HepG2 (cell line): ENCODE measurements around the gene HOXB5. TPM values are rescaled to one million over a fixed set of nuclear protein-coding genes. Genes with fewer than 3 reads are reported as not detected.

Experiments used
- ATAC-seq: fragments of 200-7000 bp; cut with Tn5 transposase; 3 replicates; pipeline ENCODE4 v1.9.1; 2020; ENCODE audit warnings: mild to moderate bottlenecking, moderate library complexity
- BruUV-seq: library from RNA; stranded (reverse); fragments of 400-500 nt; replicated peaks from 2 replicates; lab custom pipeline; 2021; lab: Mats Ljungman, UMichigan
- CTCF ChIA-PET: fragments of 300-600 bp; formaldehyde crosslinking; extraction: SDS; loops from one replicate; lab custom pipeline; 2021; ENCODE audit warnings: low total read pairs, inconsistent platforms, low intra/inter-chr PET ratio; lab: Yijun Ruan, JAX
- POLR2A ChIA-PET: fragments of 350-600 bp; sonication (Branson Sonifier 250); formaldehyde crosslinking; loops from one replicate; lab custom pipeline; 2020; ENCODE audit warnings: antibody characterized with exemption, inconsistent platforms; lab: Yijun Ruan, JAX
- DNase-seq: peaks from one replicate; pipeline ENCODE4 v3.0.0-alpha.2; 2015; ENCODE audit warnings: low spot score
- FAIRE-seq: peaks from 3 replicates; lab custom pipeline; 2011; peaks lifted over from hg19 to GRCh38; lab: Jason Lieb, UNC
- H2AFZ ChIP-seq: one replicate; pipeline ENCODE4 v1.6.1; 2011; ENCODE audit warnings: low read length, inconsistent platforms
- H3K27ac ChIP-seq: fragments of 300-600 bp; 3 replicates; pipeline ENCODE4 v1.8.0; 2011; ENCODE audit warnings: mixed run types, mild to moderate bottlenecking, mixed read lengths, low read length, inconsistent platforms; ENCODE audit not compliant: insufficient read depth; ENCODE audit errors: extremely low read length
- H3K27me3 ChIP-seq, 2 experiments: fragments of 200-600 bp in 1 of 2; 2 replicates in 1 of 2; 3 replicates in 1 of 2; pipeline versions ENCODE4 v1.6.0 to v1.8.0; 2011; ENCODE audit warnings: low read length in 2 of 2, mild to moderate bottlenecking in 2 of 2, moderate library complexity in 2 of 2, inconsistent platforms in 1 of 2; ENCODE audit not compliant: insufficient read depth in 2 of 2, control insufficient read depth in 1 of 2
- H3K36me3 ChIP-seq, 2 experiments: fragments of 200-600 bp in 1 of 2; replicated peaks in 1 of 2; 2 replicates in 1 of 2; 3 replicates in 1 of 2; pipeline versions ENCODE4 v1.5.1 to v1.8.0; 2011; ENCODE audit warnings: low read length in 2 of 2, inconsistent platforms in 1 of 2; ENCODE audit not compliant: insufficient read depth in 2 of 2, control insufficient read depth in 1 of 2
- H3K4me1 ChIP-seq: 2 replicates; pipeline ENCODE4 v1.5.1; 2012; ENCODE audit warnings: low read length, inconsistent platforms; ENCODE audit not compliant: insufficient read depth
- H3K4me2 ChIP-seq: 2 replicates; pipeline ENCODE4 v1.6.0; 2011; ENCODE audit warnings: low read depth, low read length, inconsistent platforms
- H3K4me3 ChIP-seq, 3 experiments: fragments of 200-600 bp in 1 of 3; sonication (generic), shearing (Covaris generic) in 1 of 3; replicated peaks in 1 of 3; 2 replicates each; pipeline ENCODE4 v1.5.1; 2011 to 2016; ENCODE audit warnings: low read length in 3 of 3, inconsistent platforms in 2 of 3, low read depth in 2 of 3, mild to moderate bottlenecking in 2 of 3, control low read depth in 1 of 3, mixed read lengths in 1 of 3; ENCODE audit not compliant: insufficient read depth in 1 of 3
- H3K79me2 ChIP-seq: one replicate; pipeline ENCODE4 v1.6.1; 2011; ENCODE audit warnings: low read length, inconsistent platforms; ENCODE audit not compliant: insufficient read depth
- H3K9ac ChIP-seq: 2 replicates; pipeline ENCODE4 v1.6.0; 2011; ENCODE audit warnings: mild to moderate bottlenecking, low read depth, low read length, inconsistent platforms; ENCODE audit not compliant: insufficient read depth
- H3K9me3 ChIP-seq: 2 replicates; pipeline ENCODE4 v1.5.1; 2012; ENCODE audit warnings: mild to moderate bottlenecking, low read length
- H4K20me1 ChIP-seq: 2 replicates; pipeline ENCODE4 v1.6.0; 2011; ENCODE audit warnings: inconsistent platforms, mild to moderate bottlenecking, low read length, moderate library complexity; ENCODE audit not compliant: insufficient read depth
- ETV6 ChIP-seq: sonication (generic); formaldehyde crosslinking; conservative IDR thresholded peaks from 2 replicates; pipeline ENCODE4 v1.4.0; 2020; ENCODE audit warnings: missing genetic modification reagents
- EZH2 ChIP-seq: conservative IDR thresholded peaks from 2 replicates; pipeline ENCODE4 v1.6.1; 2012; ENCODE audit warnings: mild to moderate bottlenecking, low read depth, low read length, moderate library complexity
- KDM2A ChIP-seq: sonication (generic); formaldehyde crosslinking; IDR thresholded peaks from 2 replicates; pipeline ENCODE4 v1.4.0; 2020; ENCODE audit warnings: low read depth, missing genetic modification reagents, borderline replicate concordance
- NR2F2 ChIP-seq: IDR thresholded peaks from 2 replicates; pipeline ENCODE4 v1.6.1; 2012; ENCODE audit warnings: low read depth, inconsistent platforms, borderline replicate concordance
- ZNF256 ChIP-seq: sonication (generic); formaldehyde crosslinking; conservative IDR thresholded peaks from 2 replicates; pipeline ENCODE4 v1.4.0; 2020; ENCODE audit warnings: missing genetic modification reagents
- ZNF263 ChIP-seq: sonication (generic); formaldehyde crosslinking; IDR thresholded peaks from 2 replicates; pipeline ENCODE4 v1.4.0; 2020; ENCODE audit warnings: missing genetic modification reagents
- ZNF709 ChIP-seq: sonication (generic); formaldehyde crosslinking; IDR thresholded peaks from 2 replicates; pipeline ENCODE4 v1.5.0; 2020; ENCODE audit warnings: mild to moderate bottlenecking, missing genetic modification reagents
- in situ Hi-C: cut with HindIII; loops from 2 replicates; pipeline ENCODE4 v1.10.0; 2017; ENCODE audit warnings: low pct_unique_long_range_greater_than_20kb; ENCODE audit not compliant: extremely low pct_ligation_motif_present
- intact Hi-C: fragments of 100-400 bp; cut with micrococcal nuclease; formaldehyde crosslinking; loops from one replicate; pipeline ENCODE4 v1.10.0; 2022; ENCODE audit not compliant: unreplicated experiment
- polyA plus RNA-seq, 8 experiments: library from polyadenylated mRNA; depleted of rRNA in 3 of 8; stranded (reverse) in 7 of 8; unstranded in 1 of 8; fragments of >200 nt; fragmentation: Illumina TruSeq in 4 of 8; extraction: Trizol in 4 of 8; gene quantifications; 2 replicates each; pipeline versions ENCODE4 v1.2.1 to v1.2.3, GENCODE V29; 2011 to 2016; ENCODE audit warnings: low read depth in 4 of 8, missing spikeins in 1 of 8, mixed read lengths in 1 of 8; ENCODE audit not compliant: insufficient read depth in 1 of 8
- total RNA-seq, 5 experiments: library from RNA; depleted of rRNA; stranded (reverse); fragments of >200 nt; fragmentation: Illumina TruSeq; extraction: Trizol; gene quantifications; 2 replicates each; pipeline ENCODE4 v1.2.3, GENCODE V29; 2016; ENCODE audit warnings: low read depth in 1 of 5
- TF ChIP-seq, protein P1 (sequence below): sonication (generic); formaldehyde crosslinking; IDR thresholded peaks from 2 replicates; pipeline ENCODE4 v1.4.0; 2020; ENCODE audit warnings: missing genetic modification reagents, borderline replicate concordance

Gene HOXB5
- total and polyA plus RNA-seq, 2 of the 13 experiments (the other 11 are each of a cell fraction or from before 2014, with no cell fraction given), result not detected

DNA sequence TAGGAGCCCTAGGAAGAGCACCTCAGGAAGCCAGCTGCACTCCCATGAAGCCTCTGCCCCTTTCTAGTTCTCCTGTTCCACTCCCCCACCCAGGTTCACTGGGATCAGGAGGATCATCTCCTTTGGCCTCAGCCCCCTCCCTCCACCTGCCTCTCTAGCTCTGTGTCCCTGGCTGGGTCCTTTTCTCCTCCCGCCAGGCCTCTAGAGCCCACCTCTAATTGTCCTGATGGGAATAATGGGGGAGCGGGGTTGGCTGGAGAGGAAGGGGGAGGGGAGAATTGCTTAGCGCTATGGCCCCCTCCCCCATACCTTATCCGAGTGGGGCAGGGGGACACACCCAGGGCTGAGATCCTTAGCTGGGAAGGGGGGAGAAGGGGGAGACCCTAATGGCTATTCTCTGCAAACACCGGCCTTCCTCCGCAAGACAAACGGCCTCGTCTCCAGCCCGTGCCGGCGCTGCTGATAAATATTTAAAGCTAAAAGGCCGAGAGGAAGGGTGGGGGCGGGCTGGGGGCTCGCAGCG lies 16.2 kb upstream of the HOXB5 start (continued):
- TF ChIP-seq, protein P1, sequence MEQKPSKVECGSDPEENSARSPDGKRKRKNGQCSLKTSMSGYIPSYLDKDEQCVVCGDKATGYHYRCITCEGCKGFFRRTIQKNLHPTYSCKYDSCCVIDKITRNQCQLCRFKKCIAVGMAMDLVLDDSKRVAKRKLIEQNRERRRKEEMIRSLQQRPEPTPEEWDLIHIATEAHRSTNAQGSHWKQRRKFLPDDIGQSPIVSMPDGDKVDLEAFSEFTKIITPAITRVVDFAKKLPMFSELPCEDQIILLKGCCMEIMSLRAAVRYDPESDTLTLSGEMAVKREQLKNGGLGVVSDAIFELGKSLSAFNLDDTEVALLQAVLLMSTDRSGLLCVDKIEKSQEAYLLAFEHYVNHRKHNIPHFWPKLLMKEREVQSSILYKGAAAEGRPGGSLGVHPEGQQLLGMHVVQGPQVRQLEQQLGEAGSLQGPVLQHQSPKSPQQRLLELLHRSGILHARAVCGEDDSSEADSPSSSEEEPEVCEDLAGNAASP (CRISPR knock-in tag), result no peak
- TF ChIP-seq ETV6 (CRISPR knock-in tag) (no peak), ZNF709 (CRISPR knock-in tag) (no peak), NR2F2 (no peak), ZNF263 (CRISPR knock-in tag) (no peak)

GRCh38 chr17:48609033-48609432 lies 15.5 kb upstream of the HOXB5 start:
- H3K9ac ChIP-seq, result no peak overlapping the region
- peaks cover 21 to 95% of the 10 kb centered on the region in 2 experiments; a peak in 4 of 5 replicates for H3K27me3 ChIP-seq
- H3K4me1 ChIP-seq, result peaks cover 23% of the 10 kb centered on the region
- H3K27ac ChIP-seq, result no peak overlapping the region
- H2AFZ ChIP-seq, result no peak overlapping the region
- no peaks in the 10 kb centered on the region for H3K79me2 ChIP-seq
- ATAC-seq (no peak), FAIRE-seq (no peak), DNase-seq (no peak)
- H3K36me3 ChIP-seq, result no peaks in the 10 kb centered on the region
- H3K4me2 ChIP-seq, result no peak overlapping the region
- no peaks in the 10 kb centered on the region for H3K9me3 ChIP-seq
- 0 out of 2 replicates have a peak, but pooled peaks have one; percentile 26 for TF ChIP-seq EZH2
- no peak for TF ChIP-seq KDM2A (CRISPR knock-in tag)
- TF ChIP-seq ZNF256 (CRISPR knock-in tag), result no peak
- H4K20me1 ChIP-seq, result no peaks in the 10 kb centered on the region; the same call in 1 of the 2 replicates
- POLR2A ChIA-PET, result no interaction called here
- BruUV-seq, result no TSS peak
- CTCF ChIA-PET, result no interaction called here
- intact Hi-C loops, result no loop called here
- H3K4me3 ChIP-seq, result no peak overlapping the region
- in situ Hi-C loops, result no loop called here
